Measurements from ENCODE around the gene TMEM59L.

TMEM59L gene

GRCh38 chr19:18639706-18640243 lies 27.1 kb downstream of the TMEM59L start:
- no peak for DNase-seq

- no peak for DNase-seq
Measured at GRCh38 chr19:18644196-18645034, 31.7 kb downstream of the TMEM59L start.

- no peak for DNase-seq
Measured at GRCh38 chr19:18645035-18645511, 32.4 kb downstream of the TMEM59L start.

- no peak for DNase-seq
Measured at GRCh38 chr19:18646535-18647370, 34.1 kb downstream of the TMEM59L start.

GRCh38 chr19:18647371-18647767 lies 34.7 kb downstream of the TMEM59L start:
- DNase-seq, result no peak

GRCh38 chr19:18647807-18648206 lies 35.1 kb downstream of the TMEM59L start:
- no peak for DNase-seq

GRCh38 chr19:18648973-18649315 lies 36.3 kb downstream of the TMEM59L start:
- DNase-seq, result no peak

- no peak for DNase-seq
Measured at GRCh38 chr19:18649371-18650020, 36.8 kb downstream of the TMEM59L start.

GRCh38 chr19:18650021-18650390 lies 37.3 kb downstream of the TMEM59L start:
- no peak for DNase-seq

- no peak for DNase-seq
Measured at GRCh38 chr19:18650468-18651041, 37.9 kb downstream of the TMEM59L start.

GRCh38 chr19:18651300-18651699 lies 38.6 kb downstream of the TMEM59L start:
- no peak for DNase-seq

GRCh38 chr19:18651733-18652132 lies 39.1 kb downstream of the TMEM59L start:
- DNase-seq, result no peak

- no peak for DNase-seq
Measured at GRCh38 chr19:18653853-18654252, 41.2 kb downstream of the TMEM59L start.

GRCh38 chr19:18654469-18654868 lies 41.8 kb downstream of the TMEM59L start:
- no peak for DNase-seq

GRCh38 chr19:18655173-18655844 lies 42.6 kb downstream of the TMEM59L start:
- no peak for DNase-seq

GRCh38 chr19:18656337-18657086 lies 43.8 kb downstream of the TMEM59L start:
- DNase-seq, result no peak

GRCh38 chr19:18657590-18658365 lies 45.1 kb downstream of the TMEM59L start:
- no peak for DNase-seq

GRCh38 chr19:18658366-18658855 lies 45.7 kb downstream of the TMEM59L start:
- no peak for DNase-seq

GRCh38 chr19:18659281-18660050 lies 46.8 kb downstream of the TMEM59L start:
- no peak for DNase-seq
